ENCODE measurements around the gene MAML3.

MAML3 gene

GRCh38 chr4:139767168-139767567 lies 386.8 kb downstream of the MAML3 start:
- peak in 1 of 2 experiments; percentile 16 for DNase-seq

GRCh38 chr4:139764686-139765310 lies 389.2 kb downstream of the MAML3 start:
- DNase-seq, result no peak

- no peak for DNase-seq
These were observed 389.8 kb downstream of the MAML3 start for GRCh38 chr4:139764182-139764581.

GRCh38 chr4:139763672-139764071 lies 390.3 kb downstream of the MAML3 start:
- DNase-seq, result no peak

GRCh38 chr4:139763205-139763604 lies 390.8 kb downstream of the MAML3 start:
- no peak for DNase-seq

- DNase-seq, result no peak
These were observed 391.3 kb downstream of the MAML3 start for GRCh38 chr4:139762720-139763119.

GRCh38 chr4:139761461-139761860 lies 392.5 kb downstream of the MAML3 start:
- no peak for DNase-seq

GRCh38 chr4:139760567-139760966 lies 393.4 kb downstream of the MAML3 start:
- DNase-seq, result no peak

- DNase-seq, result no peak
These were observed 394.9 kb downstream of the MAML3 start for GRCh38 chr4:139759097-139759496.

- DNase-seq, result no peak
These were observed 397.4 kb downstream of the MAML3 start for GRCh38 chr4:139756391-139757180.

- DNase-seq, result no peak
These were observed 399.0 kb downstream of the MAML3 start for GRCh38 chr4:139754938-139755337.

- DNase-seq, result no peak
These were observed 400.3 kb downstream of the MAML3 start for GRCh38 chr4:139753686-139754085.

GRCh38 chr4:139749835-139750498 lies 404.0 kb downstream of the MAML3 start:
- DNase-seq, result no peak

GRCh38 chr4:139749338-139749737 lies 404.6 kb downstream of the MAML3 start:
- no peak for DNase-seq

GRCh38 chr4:139746431-139747171 lies 407.4 kb downstream of the MAML3 start:
- DNase-seq, result no peak

GRCh38 chr4:139745111-139745639 lies 408.8 kb downstream of the MAML3 start:
- DNase-seq, result no peak

GRCh38 chr4:139744232-139744631 lies 409.8 kb downstream of the MAML3 start:
- DNase-seq, result no peak

GRCh38 chr4:139743027-139743426 lies 411.0 kb downstream of the MAML3 start:
- DNase-seq, result no peak

- DNase-seq, result peak; percentile 70 to 80
These were observed 413.4 kb downstream of the MAML3 start for GRCh38 chr4:139740531-139741041.

- DNase-seq, result no peak
These were observed 413.9 kb downstream of the MAML3 start for GRCh38 chr4:139740121-139740520.

- DNase-seq, result no peak
These were observed 415.0 kb downstream of the MAML3 start for GRCh38 chr4:139738846-139739613.

GRCh38 chr4:139736661-139737060 lies 417.3 kb downstream of the MAML3 start:
- peak; percentile 20 to 22 for DNase-seq
